ENCODE data around the gene ROM1. TPM values are rescaled to one million over a fixed set of nuclear protein-coding genes. Genes with fewer than 3 reads are reported as not detected.

The ROM1 gene
- total and polyA plus RNA-seq, 4 donors: 3.5 to 17.9 (median 9.4) TPM

GRCh38 chr11:62577046-62577714 is 35.9 kb upstream of the ROM1 start:
- Histone ChIP-seq H3K9ac (ENCODE audit: insufficient read depth in 1 of 2, low read length in 2 of 2) (no peak overlapping the region), H3K36me3 (ENCODE audit: control insufficient read depth in 4 of 4, insufficient read depth in 4 of 4, low read length in 4 of 4) (peaks cover 2 to 27% (median 19%) of the 10 kb centered on the region in 4 donors), H3K27me3 (ENCODE audit: control insufficient read depth in 3 of 3, insufficient read depth in 3 of 3, low read length in 2 of 3) (no peaks in the 10 kb centered on the region), H3K27ac (ENCODE audit: low read depth in 1 of 2, low read length in 1 of 2) (peak overlapping the region; percentile 25 to 91), H3K9me3 (ENCODE audit: control insufficient read depth in 4 of 4, insufficient read depth in 3 of 4, low read length in 3 of 4) (no peaks in the 10 kb centered on the region), H3K4me3 (no peak overlapping the region), H3K4me1 (ENCODE audit: control insufficient read depth in 5 of 5, insufficient read depth in 5 of 5, low read length in 5 of 5) (peaks cover 0 to 24% (median 12%) of the 10 kb centered on the region in 5 donors)
- DNase-seq (peak; percentile 40 to 76 (median 53)), ATAC-seq (ENCODE audit: insufficient read depth, low FRiP score) (no peak)
- TF ChIP-seq CTCF (IDR thresholded peaks at IDR 0.05; ENCODE audit: control extremely low read depth, extremely low read depth): no peak
- WGBS, 2 donors: 56 to 60% methylated on average over 12 of the region's 12 CpGs

GRCh38 chr11:62578541-62578940 is 34.5 kb upstream of the ROM1 start:
- no peak for ATAC-seq (ENCODE audit: insufficient read depth, low FRiP score)
- H3K27ac ChIP-seq (ENCODE audit: low read depth in 1 of 2, low read length in 1 of 2): peak overlapping the region in 1 of 2 donors; percentile 34
- H3K36me3 ChIP-seq (ENCODE audit: control insufficient read depth in 4 of 4, insufficient read depth in 4 of 4, low read length in 4 of 4): peaks cover 2 to 26% (median 17%) of the 10 kb centered on the region in 4 donors

GRCh38 chr11:62579252-62579651 is 33.8 kb upstream of the ROM1 start:
- H3K36me3 ChIP-seq (ENCODE audit: control insufficient read depth in 4 of 4, insufficient read depth in 4 of 4, low read length in 4 of 4): peaks cover 2 to 26% (median 19%) of the 10 kb centered on the region in 4 donors
- no peak for ATAC-seq (ENCODE audit: insufficient read depth, low FRiP score)
- no peak overlapping the region for H3K9ac ChIP-seq (ENCODE audit: insufficient read depth in 1 of 2, low read length in 2 of 2)
- H3K9me3 ChIP-seq (ENCODE audit: control insufficient read depth in 4 of 4, insufficient read depth in 3 of 4, low read length in 3 of 4): no peaks in the 10 kb centered on the region
- no peak overlapping the region for H3K4me3 ChIP-seq
- TF ChIP-seq CTCF (IDR thresholded peaks at IDR 0.05; ENCODE audit: control extremely low read depth, extremely low read depth): no peak
- H3K27ac ChIP-seq (ENCODE audit: low read depth in 1 of 2, low read length in 1 of 2): no peak overlapping the region
- no peaks in the 10 kb centered on the region for H3K27me3 ChIP-seq (ENCODE audit: control insufficient read depth in 3 of 3, insufficient read depth in 3 of 3, low read length in 2 of 3)
- H3K4me1 ChIP-seq (ENCODE audit: control insufficient read depth in 5 of 5, insufficient read depth in 5 of 5, low read length in 5 of 5): peaks cover 0 to 18% (median 7%) of the 10 kb centered on the region in 5 donors
- WGBS, 2 donors: 92% methylated on average over 2 of the region's 2 CpGs
- no peak for DNase-seq

More at GRCh38 chr11:62578541-62578940, 34.5 kb upstream of the ROM1 start:
- 96 to 99% methylated on average over 11 of the region's 11 CpGs for WGBS, 2 donors
- H3K27me3 ChIP-seq (ENCODE audit: control insufficient read depth in 3 of 3, insufficient read depth in 3 of 3, low read length in 2 of 3): no peaks in the 10 kb centered on the region
- DNase-seq: no peak
- peaks cover 0 to 18% (median 7%) of the 10 kb centered on the region in 5 donors for H3K4me1 ChIP-seq (ENCODE audit: control insufficient read depth in 5 of 5, insufficient read depth in 5 of 5, low read length in 5 of 5)
- TF ChIP-seq CTCF (IDR thresholded peaks at IDR 0.05; ENCODE audit: control extremely low read depth, extremely low read depth): no peak
- H3K9ac ChIP-seq (ENCODE audit: insufficient read depth in 1 of 2, low read length in 2 of 2): no peak overlapping the region
- no peak overlapping the region for H3K4me3 ChIP-seq
- H3K9me3 ChIP-seq (ENCODE audit: control insufficient read depth in 4 of 4, insufficient read depth in 3 of 4, low read length in 3 of 4): no peaks in the 10 kb centered on the region
